Astrocyte of the cerebellum (primary cell): Measurements from ENCODE around the gene RBPJL.

ENCODE experiments used
- DNase-seq: peaks from one replicate; pipeline ENCODE4 v3.0.0-alpha.2; 2011; ENCODE audit warnings: low read depth
- H3K4me3 ChIP-seq: 2 replicates; pipeline ENCODE4 v1.5.1; 2011; ENCODE audit warnings: mild to moderate bottlenecking, low read depth, low read length, moderate library complexity
- in situ Hi-C: cut with HindIII; loops from 2 replicates; pipeline ENCODE4 v1.10.0; 2017; ENCODE audit warnings: low sequenced_read_pairs
- TF ChIP-seq, protein P1 (sequence below): IDR thresholded peaks from 2 replicates; pipeline ENCODE4 v1.5.1; 2012; ENCODE audit warnings: low read length, low read depth, moderate library complexity, mild to moderate bottlenecking; ENCODE audit errors: missing control alignments

Gene RBPJL

DNA sequence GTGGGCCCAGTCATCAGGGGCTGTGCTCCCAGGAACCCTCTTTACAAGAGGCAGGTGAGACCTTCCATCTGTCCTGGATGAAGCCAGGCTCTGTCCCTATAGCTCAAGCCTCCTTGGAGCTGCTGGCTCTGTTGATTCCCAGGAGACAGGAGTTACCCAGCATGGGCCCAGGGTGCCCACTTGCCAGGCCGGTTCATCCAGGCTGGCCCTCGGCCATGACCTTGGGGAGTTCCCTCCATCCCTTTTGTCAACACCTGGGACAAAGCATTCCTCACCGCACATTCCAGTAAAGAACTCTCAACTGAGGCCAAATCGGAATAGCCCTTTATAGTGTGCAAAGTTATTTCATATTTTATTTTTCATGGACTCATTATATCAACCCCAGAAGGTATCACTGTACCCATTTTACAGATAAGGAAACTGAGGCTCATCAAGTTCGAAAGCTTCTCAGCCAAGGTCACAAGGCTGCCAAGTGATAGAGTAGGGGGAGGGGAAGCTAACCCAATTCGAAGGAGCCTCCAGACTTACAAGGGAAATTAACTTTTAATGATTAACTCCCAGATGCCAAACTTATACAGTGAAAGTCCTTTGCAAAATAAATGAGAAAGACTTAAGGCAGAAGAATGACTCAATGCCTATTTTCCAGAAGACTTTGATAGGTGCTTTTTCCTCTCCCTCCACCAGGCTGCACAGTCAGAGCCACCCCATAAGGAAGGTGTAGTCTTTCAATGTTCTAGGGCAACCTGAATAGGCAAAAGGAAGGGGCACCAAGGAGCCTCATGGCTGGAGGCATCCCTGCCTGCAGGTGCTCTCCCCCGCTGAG lies 23.1 kb downstream of the RBPJL start:
- DNase-seq: no peak
- no peak overlapping the region for H3K4me3 ChIP-seq
- TF ChIP-seq, protein P1, sequence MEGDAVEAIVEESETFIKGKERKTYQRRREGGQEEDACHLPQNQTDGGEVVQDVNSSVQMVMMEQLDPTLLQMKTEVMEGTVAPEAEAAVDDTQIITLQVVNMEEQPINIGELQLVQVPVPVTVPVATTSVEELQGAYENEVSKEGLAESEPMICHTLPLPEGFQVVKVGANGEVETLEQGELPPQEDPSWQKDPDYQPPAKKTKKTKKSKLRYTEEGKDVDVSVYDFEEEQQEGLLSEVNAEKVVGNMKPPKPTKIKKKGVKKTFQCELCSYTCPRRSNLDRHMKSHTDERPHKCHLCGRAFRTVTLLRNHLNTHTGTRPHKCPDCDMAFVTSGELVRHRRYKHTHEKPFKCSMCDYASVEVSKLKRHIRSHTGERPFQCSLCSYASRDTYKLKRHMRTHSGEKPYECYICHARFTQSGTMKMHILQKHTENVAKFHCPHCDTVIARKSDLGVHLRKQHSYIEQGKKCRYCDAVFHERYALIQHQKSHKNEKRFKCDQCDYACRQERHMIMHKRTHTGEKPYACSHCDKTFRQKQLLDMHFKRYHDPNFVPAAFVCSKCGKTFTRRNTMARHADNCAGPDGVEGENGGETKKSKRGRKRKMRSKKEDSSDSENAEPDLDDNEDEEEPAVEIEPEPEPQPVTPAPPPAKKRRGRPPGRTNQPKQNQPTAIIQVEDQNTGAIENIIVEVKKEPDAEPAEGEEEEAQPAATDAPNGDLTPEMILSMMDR: no peak
- in situ Hi-C loops: loop anchor here (5.0 kb wide), 1 partner anchor 443 kb away; no protein-coding TSS in a partner anchor

DNA sequence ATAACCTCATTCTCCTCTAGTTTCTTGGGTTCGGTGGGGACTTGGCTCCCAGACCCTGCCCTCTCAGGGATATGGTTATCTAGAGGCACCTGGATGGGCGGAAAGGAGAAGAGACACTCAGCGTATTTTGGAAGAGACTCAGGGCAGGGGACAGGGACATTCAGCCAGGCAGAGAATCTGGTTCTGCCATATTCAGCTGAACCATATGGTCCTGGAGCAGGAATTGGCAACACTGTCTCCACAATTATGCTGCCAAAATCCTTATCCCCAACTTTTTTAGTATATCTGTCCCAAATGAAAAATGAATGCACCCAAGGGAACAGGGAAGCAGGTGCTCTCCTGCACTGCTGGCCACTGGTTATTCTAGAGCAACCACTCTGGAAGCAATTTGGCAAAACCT lies 23.8 kb downstream of the RBPJL start:
- H3K4me3 ChIP-seq: no peak overlapping the region

DNA sequence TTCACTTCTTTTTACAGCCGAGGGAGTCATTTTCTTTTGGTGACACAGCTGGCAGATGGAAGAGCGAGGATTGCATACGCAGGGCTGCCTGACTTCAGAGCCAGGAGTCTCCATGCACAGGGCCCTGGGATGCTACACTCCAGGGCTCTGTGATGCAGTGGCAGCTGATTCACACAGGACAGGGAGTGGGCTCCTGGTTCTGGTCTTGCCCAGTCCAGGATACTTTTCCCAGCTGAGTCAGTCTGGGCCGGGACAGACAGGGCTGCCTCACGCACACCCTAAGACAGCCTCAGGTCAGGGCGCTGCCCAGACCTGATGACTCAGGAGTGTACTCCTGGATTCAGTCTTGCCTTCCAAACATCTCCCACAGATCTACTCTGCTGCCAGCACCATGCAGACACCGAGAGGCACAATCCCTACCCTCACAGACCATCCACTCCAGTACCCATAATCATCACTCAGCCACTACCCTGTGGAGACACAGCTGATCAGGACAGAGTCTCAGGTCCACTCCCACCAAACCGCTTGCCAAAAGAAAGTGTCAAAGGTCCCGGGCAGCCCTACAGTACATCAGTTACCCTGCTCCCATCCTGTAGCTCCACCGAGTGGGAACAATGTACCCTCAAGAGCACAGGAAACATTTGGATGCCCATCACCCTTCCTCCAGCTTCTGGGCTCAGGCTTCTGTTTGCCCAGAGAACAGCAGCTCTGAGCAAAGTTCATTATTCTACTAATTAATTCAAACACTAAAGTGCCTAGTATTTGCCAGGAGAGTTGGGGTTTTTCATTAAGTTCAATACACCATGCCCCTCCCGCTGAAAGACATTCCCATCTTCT lies 30.1 kb downstream of the RBPJL start:
- TF ChIP-seq, protein P1: no peak
- H3K4me3 ChIP-seq: no peak overlapping the region
- DNase-seq: no peak
- in situ Hi-C loops: no loop called here

More for the DNA sequence above, 23.8 kb downstream of the RBPJL start:
- in situ Hi-C loops: no loop called here
- TF ChIP-seq, protein P1: no peak
- no peak for DNase-seq

DNA sequence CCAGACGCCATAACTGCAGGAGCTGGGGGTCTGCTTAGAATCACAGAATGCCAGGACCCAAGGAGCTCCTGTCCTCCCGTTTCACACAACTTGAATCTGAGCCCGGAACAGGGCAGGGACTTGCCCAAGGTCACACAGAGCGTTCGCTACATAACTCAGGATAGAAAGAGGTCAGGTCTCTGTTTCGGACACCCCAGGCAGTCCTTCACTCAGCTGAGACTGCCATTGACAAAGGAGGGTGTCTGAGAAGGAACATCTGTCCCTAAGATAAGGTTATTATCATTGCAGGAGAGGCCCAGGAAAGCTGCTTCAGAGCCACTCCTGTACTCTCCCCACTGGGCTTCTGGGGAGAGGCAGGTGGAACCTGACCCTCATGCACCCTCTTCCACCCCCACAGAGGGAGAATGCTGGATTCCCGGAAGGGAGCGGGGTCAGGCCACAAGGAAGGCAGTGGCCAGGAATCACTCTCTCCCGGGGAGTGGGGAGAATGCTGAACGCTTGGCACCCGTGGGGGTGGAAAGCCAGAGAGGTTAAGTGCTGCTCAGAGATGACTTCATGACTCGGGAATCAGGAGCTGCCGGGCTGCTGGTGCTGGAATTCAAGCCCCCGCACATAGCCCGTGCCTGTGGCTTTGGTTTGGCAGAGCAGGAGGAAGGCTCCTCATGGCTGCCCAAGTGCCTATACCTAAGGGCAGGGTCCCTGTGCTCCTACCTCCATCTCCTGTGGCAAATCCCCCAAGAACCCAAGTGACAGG lies 30.9 kb downstream of the RBPJL start:
- H3K4me3 ChIP-seq: no peak overlapping the region
- in situ Hi-C loops: no loop called here
- DNase-seq: peak; percentile 87
- TF ChIP-seq, protein P1: no peak

DNA sequence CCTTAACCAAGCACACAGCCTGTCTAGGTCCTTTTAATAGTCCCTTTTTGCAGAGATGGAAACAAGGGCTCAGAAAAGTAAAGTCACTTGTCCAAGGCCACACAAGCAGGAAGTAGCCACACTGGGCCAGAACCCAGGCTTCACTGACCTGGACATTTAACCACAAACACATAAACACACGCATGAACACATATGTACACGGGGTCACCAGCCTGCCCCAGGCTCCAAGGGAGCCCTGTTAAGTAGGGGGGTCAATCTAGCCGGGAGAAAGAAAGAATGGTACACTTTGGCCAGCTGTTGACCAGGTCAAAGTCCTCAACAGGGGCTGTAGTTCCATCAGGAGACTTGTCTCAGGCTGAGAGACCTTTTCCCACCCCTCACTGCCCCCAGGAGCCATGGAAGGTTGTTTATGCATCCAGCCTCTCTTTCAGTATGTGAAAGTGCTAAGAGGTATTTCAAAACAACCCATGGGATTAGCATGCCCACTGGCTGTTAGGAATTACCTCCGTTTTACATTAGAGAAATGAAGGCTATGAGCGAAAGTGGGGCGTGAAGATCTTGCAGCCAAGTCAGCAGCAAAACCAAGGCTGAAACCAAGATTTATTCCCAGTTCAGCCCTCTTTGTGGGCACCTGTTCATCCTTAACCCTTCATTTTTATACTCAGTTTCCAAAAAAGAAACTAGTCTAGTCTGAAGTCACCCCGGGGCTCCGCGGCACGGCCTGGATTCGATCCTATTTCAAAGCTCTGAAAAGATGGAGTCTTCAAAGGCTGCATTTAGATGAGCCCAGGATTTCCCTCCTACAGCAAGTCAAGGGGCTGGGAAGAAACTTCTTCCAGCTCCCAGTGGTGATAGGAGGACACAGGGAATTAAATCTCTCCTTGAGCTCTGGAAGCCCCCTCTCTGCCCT lies 31.7 kb downstream of the RBPJL start:
- in situ Hi-C loops: no loop called here
- no peak for DNase-seq
- H3K4me3 ChIP-seq: no peak overlapping the region
- TF ChIP-seq, protein P1: no peak
